HEK293 (cell line): ENCODE results near the gene TAF1L.

Source experiments
- RBAK ChIP-seq: fragments of 450-650 bp; formaldehyde crosslinking; IDR thresholded peaks from 2 replicates; pipeline ENCODE4 v1.5.1; 2016; ENCODE audit warnings: missing biosample characterization, missing genetic modification characterization
- REST ChIP-seq: fragments of 450-650 bp; formaldehyde crosslinking; IDR thresholded peaks from 2 replicates; pipeline ENCODE4 v1.5.1; 2016; ENCODE audit warnings: missing biosample characterization, missing genetic modification characterization
- TF ChIP-seq, protein P1 (sequence below): fragments of 450-650 bp; formaldehyde crosslinking; IDR thresholded peaks from 2 replicates; pipeline ENCODE4 v1.5.1; 2016; ENCODE audit warnings: missing biosample characterization, missing genetic modification characterization

DNA sequence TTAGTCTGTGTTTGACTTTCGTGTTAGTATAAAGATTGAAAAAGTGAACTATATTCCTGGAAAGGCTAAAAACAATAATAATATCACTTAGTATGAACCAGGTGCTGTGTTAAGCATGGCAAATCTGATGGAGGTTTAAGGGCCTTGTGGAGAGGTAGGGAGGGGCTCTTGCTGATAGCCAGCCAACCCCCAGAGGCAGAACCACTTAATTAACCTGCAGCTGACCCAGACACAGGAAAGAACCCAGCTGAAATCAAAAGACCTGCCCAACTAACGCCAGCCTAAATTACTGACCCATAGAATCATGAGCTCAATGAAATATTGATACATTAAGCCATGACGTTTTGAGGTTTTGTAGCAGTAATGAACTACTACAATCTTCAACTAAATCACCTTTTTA, 28.3 kb upstream of the TAF1L start:
- TF ChIP-seq, protein P1, sequence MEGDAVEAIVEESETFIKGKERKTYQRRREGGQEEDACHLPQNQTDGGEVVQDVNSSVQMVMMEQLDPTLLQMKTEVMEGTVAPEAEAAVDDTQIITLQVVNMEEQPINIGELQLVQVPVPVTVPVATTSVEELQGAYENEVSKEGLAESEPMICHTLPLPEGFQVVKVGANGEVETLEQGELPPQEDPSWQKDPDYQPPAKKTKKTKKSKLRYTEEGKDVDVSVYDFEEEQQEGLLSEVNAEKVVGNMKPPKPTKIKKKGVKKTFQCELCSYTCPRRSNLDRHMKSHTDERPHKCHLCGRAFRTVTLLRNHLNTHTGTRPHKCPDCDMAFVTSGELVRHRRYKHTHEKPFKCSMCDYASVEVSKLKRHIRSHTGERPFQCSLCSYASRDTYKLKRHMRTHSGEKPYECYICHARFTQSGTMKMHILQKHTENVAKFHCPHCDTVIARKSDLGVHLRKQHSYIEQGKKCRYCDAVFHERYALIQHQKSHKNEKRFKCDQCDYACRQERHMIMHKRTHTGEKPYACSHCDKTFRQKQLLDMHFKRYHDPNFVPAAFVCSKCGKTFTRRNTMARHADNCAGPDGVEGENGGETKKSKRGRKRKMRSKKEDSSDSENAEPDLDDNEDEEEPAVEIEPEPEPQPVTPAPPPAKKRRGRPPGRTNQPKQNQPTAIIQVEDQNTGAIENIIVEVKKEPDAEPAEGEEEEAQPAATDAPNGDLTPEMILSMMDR (tag by site-specific recombination): no peak
- TF ChIP-seq RBAK (tag by site-specific recombination) (no peak), REST (tag by site-specific recombination) (no peak)
